HG03354 (cell line): ENCODE measurements around the gene CDH1.
"Not testable (repeated sequence)": the region's sequence is repeated elsewhere in the genome, so short reads cannot be mapped to it uniquely, and the experiment has no call there.

Experiments used
- ATAC-seq: cut with Tn5 transposase; IDR thresholded peaks from one replicate; pipeline ENCODE4 v1.9.1; 2021; ENCODE audit warnings: mild to moderate bottlenecking; ENCODE audit not compliant: unreplicated experiment, poor library complexity, severe bottlenecking

The CDH1 gene

DNA sequence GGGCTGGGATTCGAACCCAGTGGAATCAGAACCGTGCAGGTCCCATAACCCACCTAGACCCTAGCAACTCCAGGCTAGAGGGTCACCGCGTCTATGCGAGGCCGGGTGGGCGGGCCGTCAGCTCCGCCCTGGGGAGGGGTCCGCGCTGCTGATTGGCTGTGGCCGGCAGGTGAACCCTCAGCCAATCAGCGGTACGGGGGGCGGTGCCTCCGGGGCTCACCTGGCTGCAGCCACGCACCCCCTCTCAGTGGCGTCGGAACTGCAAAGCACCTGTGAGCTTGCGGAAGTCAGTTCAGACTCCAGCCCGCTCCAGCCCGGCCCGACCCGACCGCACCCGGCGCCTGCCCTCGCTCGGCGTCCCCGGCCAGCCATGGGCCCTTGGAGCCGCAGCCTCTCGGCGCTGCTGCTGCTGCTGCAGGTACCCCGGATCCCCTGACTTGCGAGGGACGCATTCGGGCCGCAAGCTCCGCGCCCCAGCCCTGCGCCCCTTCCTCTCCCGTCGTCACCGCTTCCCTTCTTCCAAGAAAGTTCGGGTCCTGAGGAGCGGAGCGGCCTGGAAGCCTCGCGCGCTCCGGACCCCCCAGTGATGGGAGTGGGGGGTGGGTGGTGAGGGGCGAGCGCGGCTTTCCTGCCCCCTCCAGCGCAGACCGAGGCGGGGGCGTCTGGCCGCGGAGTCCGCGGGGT lies at the start of gene CDH1:
Gene CDH1 (plus strand): TSS at position 247 of the 684 bp plus-strand sequence. CDS start 124 bp downstream, at position 371.
- ATAC-seq, result no peak

DNA sequence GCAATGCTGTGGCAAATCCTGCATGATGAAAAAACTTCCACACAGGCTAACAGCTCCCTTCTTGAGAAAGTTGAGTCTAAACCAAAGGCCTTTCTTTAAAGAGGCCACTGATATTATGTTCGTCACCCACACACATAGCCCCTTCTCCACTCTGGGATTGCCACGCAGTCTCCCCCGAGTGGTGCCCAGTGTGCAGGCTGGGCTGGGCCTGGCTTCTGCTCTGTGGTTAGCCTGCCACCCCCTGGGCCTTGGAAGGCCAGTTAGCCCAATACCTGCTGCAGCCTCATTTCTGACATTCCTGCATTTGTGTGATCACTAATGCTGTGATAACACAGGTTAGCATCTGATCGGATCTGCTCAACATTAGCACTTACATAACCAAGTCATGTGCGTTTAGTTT lies 47.2 kb upstream of the CDH1 start:
- no peak for ATAC-seq

- no peak for ATAC-seq
These were observed 41.5 kb upstream of the CDH1 start for GRCh38 chr16:68695575-68695974.

DNA sequence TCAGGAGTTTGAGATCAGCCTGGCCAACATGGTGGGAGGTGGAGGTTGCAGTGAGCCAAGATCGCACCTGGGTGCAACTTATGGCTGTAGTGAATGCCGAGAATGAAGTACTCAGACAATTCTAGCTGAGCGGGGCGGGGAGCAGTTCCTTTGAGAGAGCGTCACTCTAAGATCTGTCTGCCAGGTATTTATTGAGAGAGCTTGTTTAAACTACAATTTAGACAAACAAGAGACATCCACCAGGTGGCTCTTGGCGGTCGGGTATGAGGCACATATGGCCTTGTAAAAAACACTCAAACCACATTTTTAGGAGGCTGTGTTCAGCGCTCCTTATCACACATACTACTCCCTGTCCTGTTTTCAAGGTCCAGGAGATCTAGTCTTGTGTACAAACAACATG lies 40.6 kb upstream of the CDH1 start:
- ATAC-seq, result no peak

- no peak for ATAC-seq
These were observed 39.0 kb upstream of the CDH1 start for GRCh38 chr16:68698091-68698490.

GRCh38 chr16:68700120-68700519 lies 37.0 kb upstream of the CDH1 start:
- ATAC-seq, result no peak

DNA sequence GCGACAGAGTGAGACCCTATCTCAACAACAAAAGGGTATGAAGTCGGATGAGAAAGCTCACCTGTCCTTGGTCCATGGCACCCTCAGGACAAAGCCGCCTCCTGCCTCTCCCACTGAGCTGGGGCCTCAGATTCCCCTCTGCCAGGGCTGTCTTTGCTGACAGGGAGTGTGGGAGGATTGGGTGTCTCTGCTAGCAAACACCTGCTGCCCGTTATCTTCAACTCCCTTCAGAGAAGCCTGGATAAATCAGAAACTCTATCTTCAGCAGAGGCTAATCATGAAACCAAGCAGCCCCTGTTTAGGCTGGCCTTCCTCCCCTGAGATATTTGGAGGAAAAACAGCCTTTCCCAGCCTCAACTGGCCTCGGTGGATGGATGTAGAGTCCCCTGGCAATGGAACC lies 36.3 kb upstream of the CDH1 start:
- ATAC-seq, result no peak

DNA sequence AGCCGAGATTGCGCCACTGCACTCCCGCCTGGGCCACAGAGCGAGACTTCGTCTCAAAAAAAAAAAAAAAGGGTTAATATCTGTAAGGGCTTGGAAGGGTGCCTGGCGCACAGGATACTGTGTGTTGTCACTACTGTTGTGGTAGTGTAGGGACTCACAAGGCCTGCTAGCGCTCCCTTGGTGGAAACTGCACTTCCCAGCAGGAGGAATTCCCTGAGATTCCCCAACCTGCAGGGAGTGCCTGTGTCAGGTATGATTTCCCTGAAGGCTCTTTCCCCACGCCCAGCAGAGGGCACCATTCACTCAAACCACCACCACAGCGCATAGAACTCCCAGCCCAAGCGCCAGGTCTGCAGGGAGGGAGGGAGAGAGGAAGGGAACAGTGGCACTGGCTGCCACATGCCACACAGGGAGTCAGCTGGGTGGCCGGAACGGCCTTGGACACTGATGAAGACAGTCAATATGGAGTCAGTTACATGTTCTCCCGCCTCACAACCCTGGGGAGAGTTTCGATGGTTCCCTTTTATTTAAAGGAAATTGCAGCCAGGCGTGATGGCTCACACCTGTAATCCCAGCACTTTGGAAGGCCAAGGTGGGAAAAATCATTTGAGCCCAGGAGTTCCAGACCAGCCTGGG lies 32.7 kb upstream of the CDH1 start:
- no peak for ATAC-seq

DNA sequence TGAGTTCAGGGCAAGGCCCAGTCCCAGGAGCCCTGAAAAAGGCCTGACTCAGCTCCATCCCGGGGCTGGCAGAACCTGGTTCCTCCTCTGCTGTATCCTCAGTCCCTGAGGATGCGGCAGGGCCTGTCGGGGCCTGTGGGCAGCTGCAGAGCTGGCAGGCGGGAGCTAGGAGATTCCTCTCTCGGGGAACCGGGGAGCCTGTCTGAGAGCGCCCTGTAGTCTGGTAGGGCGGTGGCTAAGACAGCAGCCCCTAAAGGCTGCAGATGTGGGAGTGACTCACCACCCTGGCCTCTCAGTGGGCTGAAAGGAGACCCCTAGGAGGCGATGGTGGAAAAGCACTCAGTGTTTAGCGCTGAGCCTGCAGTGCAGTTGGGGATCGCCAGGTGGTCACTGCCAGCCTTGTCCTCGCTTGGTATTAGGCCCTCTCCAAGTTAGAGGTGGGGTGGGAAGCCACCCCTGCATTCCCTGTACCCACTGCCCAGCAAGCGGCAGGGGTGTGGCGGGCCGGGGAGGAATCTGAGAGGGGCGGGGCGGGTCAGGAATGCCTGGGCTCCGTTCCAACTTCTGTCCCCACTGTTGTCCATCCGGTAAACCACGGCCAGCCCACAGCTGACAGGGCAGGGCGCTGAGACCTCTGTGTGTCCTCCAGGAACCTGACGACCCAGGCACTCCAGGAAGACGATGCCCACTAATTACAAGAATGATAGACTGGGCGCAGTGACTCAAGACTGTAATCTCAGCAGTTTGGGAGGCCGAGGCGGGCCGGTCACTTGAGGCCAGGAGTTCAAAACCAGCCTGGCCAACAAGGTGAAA lies 29.5 kb upstream of the CDH1 start:
- no peak for ATAC-seq

DNA sequence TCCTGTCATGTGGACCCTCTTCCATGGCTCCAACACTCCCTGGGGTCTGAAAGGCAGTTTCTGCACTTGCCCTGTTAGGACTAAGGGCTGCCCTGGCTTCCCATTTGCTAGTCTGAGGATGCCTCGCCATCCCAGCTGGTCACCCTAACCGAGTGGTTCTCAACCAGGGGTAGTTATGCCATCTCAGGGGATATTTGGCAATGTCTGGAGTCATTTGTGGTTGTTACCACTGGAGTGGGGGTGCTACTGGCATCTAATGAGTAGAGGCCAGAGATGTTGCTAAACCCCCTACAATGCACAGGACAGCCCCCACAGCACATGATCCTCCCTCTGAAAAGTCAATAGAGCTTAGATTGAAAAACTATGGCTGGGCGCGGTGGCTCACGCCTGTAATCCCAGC lies 26.9 kb upstream of the CDH1 start:
- no peak for ATAC-seq

GRCh38 chr16:68711421-68712139 lies 25.5 kb upstream of the CDH1 start:
- no peak for ATAC-seq

DNA sequence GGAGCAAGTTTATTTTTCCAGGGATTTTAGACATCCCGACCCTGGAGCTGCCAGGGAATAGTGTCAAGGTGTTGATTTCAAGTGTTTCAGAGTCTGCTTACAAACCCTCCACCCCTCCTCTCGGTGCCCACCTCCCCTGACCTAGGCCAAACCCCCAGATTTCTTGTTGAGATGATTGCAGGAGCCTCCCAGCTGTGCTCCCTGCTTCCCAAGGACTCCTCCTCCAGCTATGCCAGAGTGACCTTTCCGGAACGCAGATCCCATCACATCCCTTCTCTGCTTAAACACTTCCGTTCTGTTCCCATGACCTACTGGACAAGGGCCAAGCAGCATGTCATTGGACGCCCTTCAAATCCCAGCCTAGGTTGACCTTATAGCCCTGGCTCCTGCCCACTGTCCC lies 23.7 kb upstream of the CDH1 start:
- no peak for ATAC-seq

DNA sequence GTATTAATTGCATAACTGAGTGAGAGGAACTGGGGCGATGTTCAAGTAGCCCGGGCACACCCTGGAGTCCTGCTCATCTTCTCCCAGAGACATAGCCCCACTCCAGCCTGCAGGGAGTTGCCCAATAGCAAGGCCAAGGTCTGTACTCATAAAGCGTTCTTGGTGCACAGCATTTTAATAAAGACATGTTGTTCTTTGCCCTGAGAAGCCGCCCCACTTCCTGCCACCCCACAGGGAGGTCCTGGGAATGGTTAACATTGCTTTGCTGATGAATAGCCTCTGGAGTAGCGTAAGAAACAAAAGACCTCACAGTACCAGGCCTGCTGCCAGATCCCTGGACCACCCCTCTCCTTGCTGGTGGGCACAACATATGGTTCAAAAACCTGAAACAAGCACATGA lies 21.6 kb upstream of the CDH1 start:
- no peak for ATAC-seq

DNA sequence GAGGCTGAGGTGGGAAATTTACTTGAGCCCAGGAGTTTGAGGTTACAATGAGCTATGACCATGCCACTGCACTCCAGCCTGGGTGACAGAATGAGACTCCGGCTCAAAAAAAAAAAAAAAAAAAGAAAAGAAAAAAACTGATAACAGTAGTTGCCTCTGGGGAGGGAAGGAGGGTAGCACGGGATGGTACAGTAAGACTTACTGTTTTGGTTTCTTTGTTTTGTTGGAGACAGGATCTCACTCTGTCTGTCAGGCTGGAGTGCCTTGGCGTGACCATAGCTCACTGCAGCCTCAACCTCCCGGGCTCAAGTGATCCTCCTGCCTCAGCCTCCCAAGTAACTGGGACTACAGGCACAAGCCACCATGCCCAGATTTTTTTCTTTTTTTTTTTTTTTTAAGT lies 20.6 kb upstream of the CDH1 start:
- not testable (repeated sequence) for ATAC-seq

GRCh38 chr16:68717684-68718083 lies 19.4 kb upstream of the CDH1 start:
- ATAC-seq, result no peak

- ATAC-seq, result no peak
These were observed 18.5 kb upstream of the CDH1 start for GRCh38 chr16:68718590-68718989.

GRCh38 chr16:68719993-68720489 lies 17.1 kb upstream of the CDH1 start:
- ATAC-seq, result no peak

- no peak for ATAC-seq
These were observed 14.7 kb upstream of the CDH1 start for GRCh38 chr16:68722119-68723024.

DNA sequence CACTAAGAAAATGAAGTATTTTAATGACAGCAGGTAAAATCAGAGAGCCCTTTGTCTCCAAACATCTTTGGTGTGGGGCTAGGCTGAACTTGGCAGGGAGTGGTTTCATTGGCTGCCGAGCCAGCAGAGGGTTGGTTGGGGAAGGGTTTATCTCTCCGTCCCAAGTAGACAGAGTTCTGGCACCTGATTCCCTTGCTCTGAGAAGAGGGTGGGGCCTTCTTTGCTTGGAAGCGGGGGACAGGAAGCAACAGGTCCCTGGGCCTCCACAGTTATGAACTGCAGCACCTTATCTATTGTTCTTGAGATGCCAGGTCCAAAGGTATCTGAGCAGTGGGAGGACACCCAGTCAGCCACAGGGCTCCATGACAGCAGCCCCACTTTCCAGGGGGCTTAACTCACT lies 12.3 kb upstream of the CDH1 start:
- no peak for ATAC-seq
